GM19452 (cell line): ENCODE measurements around the gene RTEL1.
"Not testable (repeated sequence)": the region's sequence is repeated elsewhere in the genome, so short reads cannot be mapped to it uniquely, and the experiment has no call there.

Source experiments
- ATAC-seq: cut with Tn5 transposase; IDR thresholded peaks from one replicate; pipeline ENCODE4 v1.9.1; 2021; ENCODE audit not compliant: unreplicated experiment

Gene RTEL1

GRCh38 chr20:63648895-63649589 lies 9.1 kb upstream of the RTEL1 start:
- no peak for ATAC-seq

- not testable (repeated sequence) for ATAC-seq
Measured at GRCh38 chr20:63650486-63650885, 7.6 kb upstream of the RTEL1 start.

- no peak for ATAC-seq
Measured at GRCh38 chr20:63651942-63652191, 6.2 kb upstream of the RTEL1 start.

- no peak for ATAC-seq
Measured at GRCh38 chr20:63652192-63652980, 5.7 kb upstream of the RTEL1 start.

GRCh38 chr20:63653041-63653973 lies 4.8 kb upstream of the RTEL1 start, which contains the start of gene STMN3:
TSS of gene STMN3 (minus strand) at chr20:63653424. CDS start at chr20:63653345, 79 bp downstream.
- no peak for ATAC-seq

GRCh38 chr20:63653974-63654668 lies 4.0 kb upstream of the RTEL1 start:
- no peak for ATAC-seq

GRCh38 chr20:63655249-63655648 lies 2.9 kb upstream of the RTEL1 start:
- ATAC-seq: no peak

- no peak for ATAC-seq
Measured at GRCh38 chr20:63656451-63656850, 1.7 kb upstream of the RTEL1 start.

- no peak for ATAC-seq
Measured at GRCh38 chr20:63657260-63657936, 714 bp upstream of the RTEL1 start.

- ATAC-seq: peak; percentile 19
Measured at GRCh38 chr20:63658749-63659187, 656 bp downstream of the RTEL1 start.

- ATAC-seq: no peak
Measured at GRCh38 chr20:63659370-63659769, 1.3 kb downstream of the RTEL1 start.

GRCh38 chr20:63660174-63660573 lies 2.1 kb downstream of the RTEL1 start:
- ATAC-seq: not testable (repeated sequence)

GRCh38 chr20:63660622-63661021 lies 2.5 kb downstream of the RTEL1 start:
- no peak for ATAC-seq

GRCh38 chr20:63661108-63661507 lies 3.0 kb downstream of the RTEL1 start:
- ATAC-seq: no peak

- no peak for ATAC-seq
Measured at GRCh38 chr20:63661959-63662812, 4.1 kb downstream of the RTEL1 start.

GRCh38 chr20:63662813-63663189 lies 4.7 kb downstream of the RTEL1 start:
- ATAC-seq: no peak

- no peak for ATAC-seq
Measured at GRCh38 chr20:63663332-63664066, 5.4 kb downstream of the RTEL1 start.

- no peak for ATAC-seq
Measured at GRCh38 chr20:63664143-63664851, 6.2 kb downstream of the RTEL1 start.
